Lung (tissue), 12 donors: Measurements from ENCODE around the gene C4orf50. TPM values are rescaled to one million over a fixed set of nuclear protein-coding genes. Genes with fewer than 3 reads are reported as not detected.

Experiments
- ATAC-seq: fragments of 200-7000 bp; cut with Tn5 transposase; one replicate; pipeline ENCODE4 v1.9.1; 2020; ENCODE audit warnings: moderate number of reproducible peaks; ENCODE audit not compliant: insufficient read depth, low FRiP score
- DNase-seq, 3 donors: peaks; one replicate each; pipeline ENCODE4 v3.0.0-alpha.2; 2013 to 2017
- H3K27ac ChIP-seq, 2 donors: one replicate each; pipeline ENCODE4 v1.5.1; 2013; ENCODE audit warnings: mild to moderate bottlenecking in 2 of 2, moderate library complexity in 2 of 2, control low read depth in 1 of 2, inconsistent platforms in 1 of 2, low read depth in 1 of 2, low read length in 1 of 2
- H3K27me3 ChIP-seq, 3 donors: one replicate each; pipeline ENCODE4 v1.5.1; 2013; ENCODE audit warnings: low read length in 2 of 3; ENCODE audit not compliant: control insufficient read depth in 3 of 3, insufficient read depth in 3 of 3
- H3K36me3 ChIP-seq, 4 donors: one replicate each; pipeline ENCODE4 v1.5.1; 2013; ENCODE audit warnings: low read length in 4 of 4, mild to moderate bottlenecking in 1 of 4, moderate library complexity in 1 of 4; ENCODE audit not compliant: control insufficient read depth in 4 of 4, insufficient read depth in 4 of 4
- H3K4me1 ChIP-seq, 5 donors: one replicate each; pipeline ENCODE4 v1.5.1; 2013; ENCODE audit warnings: low read length in 5 of 5, mild to moderate bottlenecking in 2 of 5, moderate library complexity in 1 of 5; ENCODE audit not compliant: control insufficient read depth in 5 of 5, insufficient read depth in 5 of 5
- H3K4me3 ChIP-seq: one replicate; pipeline ENCODE4 v1.5.1; 2013; ENCODE audit warnings: mild to moderate bottlenecking, control low read depth, moderate library complexity
- H3K9ac ChIP-seq, 2 donors: one replicate each; pipeline ENCODE4 v1.5.1; 2013; ENCODE audit warnings: low read length in 2 of 2, control low read depth in 1 of 2; ENCODE audit not compliant: insufficient read depth in 1 of 2
- H3K9me3 ChIP-seq, 4 donors: one replicate each; pipeline ENCODE4 v1.5.1; 2013; ENCODE audit warnings: low read length in 3 of 4, mild to moderate bottlenecking in 1 of 4, moderate library complexity in 1 of 4; ENCODE audit not compliant: control insufficient read depth in 4 of 4, insufficient read depth in 3 of 4
- WGBS, 2 donors: extraction: QIAGEN DNeasy Blood & Tissue Kit; methylation state at CpG; one replicate each; pipeline ENCODE4 v1.1.7; 2013; 5-methylcytosine and 5-hydroxymethylcytosine counted together
- polyA plus RNA-seq, 2 donors: library from polyadenylated mRNA; stranded (reverse); fragments of 200-250 nt; gene quantifications; one replicate each; pipeline ENCODE4 v1.2.1, GENCODE V29; 2013
- total RNA-seq, 2 donors: library from RNA; depleted of rRNA in 1 of 2; stranded (reverse); fragments of >200 nt in 1 of 2; gene quantifications; one replicate each; pipeline ENCODE4 v1.2.1, GENCODE V29; 2014 to 2021
- TF ChIP-seq, protein P1 (sequence below): IDR thresholded peaks from 2 replicates; pipeline ENCODE4 v1.5.1; 2012; ENCODE audit warnings: mild to moderate bottlenecking; ENCODE audit errors: control extremely low read depth, extremely low read depth
- donor health status: control.
- donor health status: control.
- donor health status: Bipolar disorder and iron deficiency.
- donor health status: healthy.
- donor health status: DM: yes; HTN: yes; CAD: no.

The C4orf50 gene
- total and polyA plus RNA-seq, 4 donors = 0.02 to 0.04 (median 0.03) TPM

DNA sequence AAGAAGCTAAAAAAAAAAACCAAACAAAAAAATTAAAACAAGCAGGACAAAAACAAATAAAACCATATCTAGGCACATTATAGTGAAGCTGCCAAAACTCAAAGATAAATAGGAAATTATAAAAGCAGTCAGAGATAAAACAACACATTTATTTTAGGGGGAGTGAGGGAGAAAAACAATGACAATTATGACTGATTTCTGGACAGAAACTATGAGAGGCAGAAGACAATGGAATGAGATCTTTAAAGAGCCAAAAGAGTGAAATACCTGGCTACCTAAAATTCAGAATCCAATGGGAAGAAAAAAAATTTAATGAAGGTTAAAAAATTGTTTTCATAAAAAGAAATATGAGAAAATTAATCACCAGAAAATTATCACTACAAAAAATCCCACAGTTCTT is 33.4 kb downstream of the C4orf50 start:
- peaks cover 0 to 10% (median 0%) of the 10 kb centered on the region in 3 donors for H3K27me3 ChIP-seq
- no peak overlapping the region for H3K27ac ChIP-seq
- H3K4me3 ChIP-seq = no peak overlapping the region
- H3K9me3 ChIP-seq = peaks cover 0 to 4% (median 2%) of the 10 kb centered on the region in 4 donors
- H3K9ac ChIP-seq = no peak overlapping the region
- H3K4me1 ChIP-seq = no peaks in the 10 kb centered on the region
- H3K36me3 ChIP-seq = no peaks in the 10 kb centered on the region
- no peak for ATAC-seq
- TF ChIP-seq, protein P1, sequence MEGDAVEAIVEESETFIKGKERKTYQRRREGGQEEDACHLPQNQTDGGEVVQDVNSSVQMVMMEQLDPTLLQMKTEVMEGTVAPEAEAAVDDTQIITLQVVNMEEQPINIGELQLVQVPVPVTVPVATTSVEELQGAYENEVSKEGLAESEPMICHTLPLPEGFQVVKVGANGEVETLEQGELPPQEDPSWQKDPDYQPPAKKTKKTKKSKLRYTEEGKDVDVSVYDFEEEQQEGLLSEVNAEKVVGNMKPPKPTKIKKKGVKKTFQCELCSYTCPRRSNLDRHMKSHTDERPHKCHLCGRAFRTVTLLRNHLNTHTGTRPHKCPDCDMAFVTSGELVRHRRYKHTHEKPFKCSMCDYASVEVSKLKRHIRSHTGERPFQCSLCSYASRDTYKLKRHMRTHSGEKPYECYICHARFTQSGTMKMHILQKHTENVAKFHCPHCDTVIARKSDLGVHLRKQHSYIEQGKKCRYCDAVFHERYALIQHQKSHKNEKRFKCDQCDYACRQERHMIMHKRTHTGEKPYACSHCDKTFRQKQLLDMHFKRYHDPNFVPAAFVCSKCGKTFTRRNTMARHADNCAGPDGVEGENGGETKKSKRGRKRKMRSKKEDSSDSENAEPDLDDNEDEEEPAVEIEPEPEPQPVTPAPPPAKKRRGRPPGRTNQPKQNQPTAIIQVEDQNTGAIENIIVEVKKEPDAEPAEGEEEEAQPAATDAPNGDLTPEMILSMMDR = no peak
- no peak for DNase-seq

DNA sequence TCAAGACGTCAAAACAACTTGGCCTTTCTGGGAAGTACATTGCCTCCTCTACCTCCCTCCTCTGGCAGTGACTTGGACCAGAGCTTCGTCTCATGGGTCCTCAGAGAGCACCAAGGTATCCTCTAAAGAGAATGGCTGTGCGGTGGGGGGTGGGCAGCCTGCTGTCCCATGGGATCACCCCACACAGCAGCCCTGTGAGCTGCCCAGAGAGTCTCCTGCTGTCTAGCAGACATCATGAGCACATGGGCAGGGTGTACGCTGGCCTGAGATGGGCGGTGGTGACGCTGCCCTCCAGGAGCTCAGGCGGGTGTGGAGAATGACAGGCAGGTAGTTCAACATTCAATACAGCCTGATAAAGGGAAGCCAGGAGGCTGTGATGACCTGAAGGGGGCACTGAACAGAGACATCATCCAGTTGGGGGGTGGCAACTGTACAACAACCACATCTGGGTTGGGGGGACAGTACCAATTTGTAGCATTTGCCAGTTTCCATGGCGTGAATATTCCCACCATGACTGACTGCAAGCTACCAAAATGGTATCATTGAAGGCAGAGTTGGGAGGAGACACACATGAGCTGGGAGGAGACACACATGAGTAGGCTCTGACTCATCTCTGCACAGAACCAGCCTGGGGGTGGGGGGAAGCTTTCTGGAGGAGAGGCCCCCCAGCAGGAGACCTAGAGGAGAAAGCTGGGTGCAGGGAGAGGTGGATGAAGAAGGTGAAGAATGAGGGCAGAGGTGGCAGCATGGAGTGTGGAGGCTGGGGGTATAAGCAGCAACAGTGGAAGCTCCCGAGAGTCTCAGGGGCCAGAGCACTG is 35.9 kb downstream of the C4orf50 start:
- H3K4me1 ChIP-seq = no peaks in the 10 kb centered on the region
- TF ChIP-seq, protein P1 = no peak
- ATAC-seq = no peak
- H3K9me3 ChIP-seq = peaks cover 0 to 4% (median 2%) of the 10 kb centered on the region in 4 donors
- H3K27ac ChIP-seq = no peak overlapping the region
- H3K36me3 ChIP-seq = no peaks in the 10 kb centered on the region
- WGBS, 2 donors = 78 to 83% methylated on average over 9 of the region's 9 CpGs
- peaks cover 0 to 14% (median 0%) of the 10 kb centered on the region in 3 donors for H3K27me3 ChIP-seq
- peak in 1 of 3 donors; percentile 3 for DNase-seq
- H3K4me3 ChIP-seq = no peak overlapping the region
- no peak overlapping the region for H3K9ac ChIP-seq

DNA sequence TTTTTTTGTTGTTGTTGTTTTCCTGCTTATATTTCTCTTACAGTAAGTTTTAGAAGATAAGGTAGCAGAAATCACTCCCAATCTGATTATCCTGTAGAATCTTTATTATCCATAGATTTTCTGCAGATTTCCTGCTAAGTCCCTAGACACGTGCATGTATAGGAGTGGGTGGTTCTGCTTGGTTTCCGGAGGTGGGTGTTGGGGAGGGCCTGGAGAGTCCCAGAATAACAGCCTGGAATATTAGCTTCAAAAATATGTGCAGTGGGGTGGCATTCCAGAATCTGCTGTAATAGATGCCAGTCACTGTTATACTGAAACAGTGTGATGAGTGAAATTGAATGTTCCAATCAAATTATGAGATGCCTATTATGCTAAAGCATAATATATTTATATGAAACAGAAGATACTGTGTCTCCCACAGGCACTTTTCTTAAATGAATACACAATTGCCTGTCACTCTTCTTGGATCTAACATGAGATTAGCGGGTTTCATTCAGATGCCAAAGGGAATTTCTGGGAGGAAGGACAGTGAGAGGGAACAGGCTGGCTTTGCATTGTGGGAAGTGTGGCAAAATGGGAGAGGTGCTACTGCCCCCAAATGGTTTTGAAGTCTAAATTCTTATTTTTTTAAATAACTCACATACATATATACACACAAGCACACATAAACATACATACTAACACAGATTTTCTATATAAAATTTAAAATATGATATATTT is 37.6 kb downstream of the C4orf50 start:
- Histone ChIP-seq H3K27ac (no peak overlapping the region), H3K4me1 (no peaks in the 10 kb centered on the region), H3K4me3 (no peak overlapping the region), H3K36me3 (no peaks in the 10 kb centered on the region), H3K27me3 (peaks cover 0 to 14% (median 0%) of the 10 kb centered on the region in 3 donors), H3K9me3 (peaks cover 0 to 4% (median 2%) of the 10 kb centered on the region in 4 donors), H3K9ac (no peak overlapping the region)
- 37 to 55% methylated on average over 3 of the region's 3 CpGs for WGBS, 2 donors
- DNase-seq (peak; percentile 27 to 50 (median 32)), ATAC-seq (no peak)
- TF ChIP-seq, protein P1 = no peak
